ENCODE data around the gene TST. TPM values are rescaled to one million over a fixed set of nuclear protein-coding genes. Genes with fewer than 3 reads are reported as not detected.

Gene TST
- polyA plus RNA-seq, 1 donor (not counting 4 experiments of a cell fraction or from before 2014, with no cell fraction given), result 19.9 TPM

GRCh38 chr22:37057226-37057625, 38.0 kb upstream of the TST start:
- no peak for FAIRE-seq
- Histone ChIP-seq H3K4me3 (ENCODE audit: control insufficient read depth in 2 of 3, extremely low read depth in 1 of 3, insufficient read depth in 2 of 3, low read depth in 1 of 3, low read length in 3 of 3) (no peak overlapping the region), H3K27me3 (ENCODE audit: control insufficient read depth, extremely low read depth, insufficient read depth, low read length) (no peaks in the 10 kb centered on the region), H4K20me1 (ENCODE audit: control insufficient read depth, extremely low read depth, insufficient read depth, low read length) (no peaks in the 10 kb centered on the region), H3K9me3 (ENCODE audit: control insufficient read depth, low read depth, low read length) (no peaks in the 10 kb centered on the region), H3K4me2 (ENCODE audit: control insufficient read depth, extremely low read depth, insufficient read depth, low read depth, low read length) (no peak overlapping the region), H3K9ac (ENCODE audit: control insufficient read depth, extremely low read depth, insufficient read depth, low read length) (no peak overlapping the region), H2AFZ (ENCODE audit: control insufficient read depth, low read length) (no peak overlapping the region), H3K4me1 (ENCODE audit: control insufficient read depth, extremely low read depth, insufficient read depth, low read length) (peaks cover 1% of the 10 kb centered on the region), H3K79me2 (ENCODE audit: control insufficient read depth, insufficient read depth, low read length) (no peaks in the 10 kb centered on the region), H3K9me1 (ENCODE audit: control insufficient read depth, extremely low read depth, insufficient read depth, low read length) (no peaks in the 10 kb centered on the region), H3K36me3 (ENCODE audit: control insufficient read depth in 2 of 2, extremely low read depth in 1 of 2, insufficient read depth in 2 of 2, low read length in 2 of 2) (peaks cover 0 to 6% of the 10 kb centered on the region in 2 experiments), H3K27ac (ENCODE audit: control insufficient read depth, insufficient read depth, low read length) (no peak overlapping the region)
- TF ChIP-seq EZH2 (IDR thresholded peaks at IDR 0.05; ENCODE audit: low read length) (no peak), CTCF (optimal IDR thresholded peaks at IDR 0.05 in 1 of 3, IDR thresholded peaks at IDR 0.05 in 1 of 3, conservative IDR thresholded peaks at IDR 0.05 in 1 of 3; ENCODE audit: extremely low read depth in 1 of 3, insufficient read depth in 2 of 3, low read length in 3 of 3) (no peak)
- no peak for DNase-seq (ENCODE audit: low read depth, low spot score)
- dilution Hi-C loops (cut with MboI; ENCODE audit: extremely low pct_ligation_motif_present, low sequenced_read_pairs), result no loop called here

- Histone ChIP-seq H3K4me3 (ENCODE audit: control insufficient read depth in 2 of 3, extremely low read depth in 1 of 3, insufficient read depth in 2 of 3, low read depth in 1 of 3, low read length in 3 of 3) (no peak overlapping the region), H3K4me2 (ENCODE audit: control insufficient read depth, extremely low read depth, insufficient read depth, low read depth, low read length) (no peak overlapping the region), H3K9me1 (ENCODE audit: control insufficient read depth, extremely low read depth, insufficient read depth, low read length) (no peaks in the 10 kb centered on the region), H2AFZ (ENCODE audit: control insufficient read depth, low read length) (no peak overlapping the region), H3K9ac (ENCODE audit: control insufficient read depth, extremely low read depth, insufficient read depth, low read length) (no peak overlapping the region), H3K9me3 (ENCODE audit: control insufficient read depth, low read depth, low read length) (no peaks in the 10 kb centered on the region), H3K36me3 (ENCODE audit: control insufficient read depth in 2 of 2, extremely low read depth in 1 of 2, insufficient read depth in 2 of 2, low read length in 2 of 2) (peaks cover 0 to 6% of the 10 kb centered on the region in 2 experiments), H3K4me1 (ENCODE audit: control insufficient read depth, extremely low read depth, insufficient read depth, low read length) (peaks cover 5% of the 10 kb centered on the region), H3K27me3 (ENCODE audit: control insufficient read depth, extremely low read depth, insufficient read depth, low read length) (no peaks in the 10 kb centered on the region), H3K79me2 (ENCODE audit: control insufficient read depth, insufficient read depth, low read length) (no peaks in the 10 kb centered on the region), H4K20me1 (ENCODE audit: control insufficient read depth, extremely low read depth, insufficient read depth, low read length) (no peaks in the 10 kb centered on the region), H3K27ac (ENCODE audit: control insufficient read depth, insufficient read depth, low read length) (no peak overlapping the region)
- TF ChIP-seq CTCF (optimal IDR thresholded peaks at IDR 0.05 in 1 of 3, IDR thresholded peaks at IDR 0.05 in 1 of 3, conservative IDR thresholded peaks at IDR 0.05 in 1 of 3; ENCODE audit: extremely low read depth in 1 of 3, insufficient read depth in 2 of 3, low read length in 3 of 3), result no peak
- TF ChIP-seq EZH2 (IDR thresholded peaks at IDR 0.05; ENCODE audit: low read length), result no peak
- DNase-seq (ENCODE audit: low read depth, low spot score) (no peak), FAIRE-seq (no peak)
- dilution Hi-C loops (cut with MboI; ENCODE audit: extremely low pct_ligation_motif_present, low sequenced_read_pairs), result no loop called here
Observed at GRCh38 chr22:37056246-37056645, 37.0 kb upstream of the TST start.
